H1 (cell line): ENCODE measurements around the gene AOAH. TPM values are rescaled to one million over a fixed set of nuclear protein-coding genes. Genes with fewer than 3 reads are reported as not detected.

Experiments used
- CTCF ChIA-PET: fragments of 300-600 bp; sonication (Branson Sonifier 250); formaldehyde crosslinking; loops from one replicate; lab custom pipeline; 2021; ENCODE audit not compliant: partially characterized antibody; lab: Charles Lee
- POLR2A ChIA-PET: fragments of 300-600 bp; sonication (Branson Sonifier 250); formaldehyde crosslinking; loops from one replicate; lab custom pipeline; 2021; ENCODE audit warnings: inconsistent platforms; ENCODE audit not compliant: partially characterized antibody; lab: Charles Lee
- DNase-seq, 2 experiments: peaks; one replicate each; pipeline versions ENCODE4 v3.0.0 to v3.0.0-alpha.2; 2010 to 2022; ENCODE audit warnings: low spot score in 2 of 2, low read depth in 1 of 2, mixed read lengths in 1 of 2
- FAIRE-seq: peaks from 2 replicates; lab custom pipeline; 2011; peaks lifted over from hg19 to GRCh38; lab: Jason Lieb, UNC
- H2AFZ ChIP-seq: 2 replicates; pipeline ENCODE4 v1.8.1; 2012; ENCODE audit warnings: low read length, inconsistent platforms
- H2AK5ac ChIP-seq: 2 replicates; pipeline ENCODE4 v1.6.1; 2013; ENCODE audit warnings: low read depth, low read length
- H2BK120ac ChIP-seq: replicated peaks from 2 replicates; pipeline ENCODE3; 2013; ENCODE audit warnings: low read depth, low read length, inconsistent platforms
- H2BK12ac ChIP-seq: 2 replicates; pipeline ENCODE4 v1.6.1; 2013; ENCODE audit warnings: low read depth, low read length
- H2BK15ac ChIP-seq: 2 replicates; pipeline ENCODE4 v1.6.1; 2013; ENCODE audit warnings: low read length
- H2BK20ac ChIP-seq: 2 replicates; pipeline ENCODE4 v1.6.1; 2013; ENCODE audit warnings: low read length
- H2BK5ac ChIP-seq: 2 replicates; pipeline ENCODE4 v1.6.1; 2013; ENCODE audit warnings: low read depth, low read length
- H3K14ac ChIP-seq: 2 replicates; pipeline ENCODE4 v1.6.1; 2013; ENCODE audit warnings: inconsistent platforms; ENCODE audit not compliant: insufficient read length
- H3K18ac ChIP-seq: 2 replicates; pipeline ENCODE4 v1.6.1; 2013; ENCODE audit warnings: low read length; ENCODE audit errors: extremely low read depth
- H3K23ac ChIP-seq: 2 replicates; pipeline ENCODE4 v1.6.1; 2013; ENCODE audit warnings: inconsistent platforms; ENCODE audit not compliant: insufficient read length
- H3K23me2 ChIP-seq: 2 replicates; pipeline ENCODE4 v1.6.1; 2013; ENCODE audit warnings: low read depth, low read length
- H3K27ac ChIP-seq: 2 replicates; pipeline ENCODE4 v1.6.1; 2011; ENCODE audit warnings: low read depth, low read length, inconsistent platforms
- H3K27me3 ChIP-seq, 4 experiments: replicated peaks in 1 of 4; 1 replicate in 1 of 4; 2 replicates in 3 of 4; pipeline versions ENCODE4 v1.6.1 to v1.8.1; 2011 to 2013; ENCODE audit warnings: low read length in 3 of 4, mild to moderate bottlenecking in 3 of 4, inconsistent platforms in 2 of 4, mixed read lengths in 2 of 4, moderate library complexity in 1 of 4; ENCODE audit not compliant: control insufficient read depth in 3 of 4, insufficient read depth in 3 of 4; ENCODE audit errors: extremely low read depth in 1 of 4
- H3K36me3 ChIP-seq, 4 experiments: 2 replicates each; pipeline versions ENCODE4 v1.6.1 to v1.8.1; 2011 to 2013; ENCODE audit warnings: mild to moderate bottlenecking in 4 of 4, low read length in 3 of 4, moderate library complexity in 2 of 4, control low read depth in 1 of 4, inconsistent platforms in 1 of 4; ENCODE audit not compliant: insufficient read depth in 4 of 4, control insufficient read depth in 2 of 4
- H3K4ac ChIP-seq: replicated peaks from 2 replicates; pipeline ENCODE3; 2013; ENCODE audit warnings: low read length, low read depth, mixed read lengths, inconsistent platforms; ENCODE audit not compliant: insufficient read length
- H3K4me1 ChIP-seq, 4 experiments: replicated peaks in 1 of 4; 1 replicate in 1 of 4; 2 replicates in 3 of 4; pipeline versions ENCODE4 v1.6.1 to v1.8.1; 2011 to 2013; ENCODE audit warnings: low read length in 3 of 4, inconsistent platforms in 2 of 4, mixed read lengths in 1 of 4; ENCODE audit not compliant: insufficient read depth in 4 of 4, control insufficient read depth in 3 of 4
- H3K4me2 ChIP-seq, 2 experiments: 2 replicates each; pipeline versions ENCODE4 v1.6.1 to v1.8.1; 2011 to 2013; ENCODE audit warnings: low read depth in 2 of 2, low read length in 2 of 2, control low read depth in 1 of 2, inconsistent platforms in 1 of 2, mild to moderate bottlenecking in 1 of 2; ENCODE audit not compliant: insufficient read depth in 1 of 2
- H3K4me3 ChIP-seq, 4 experiments: fragments of 200-600, 300-600 bp in 1 of 4; sonication (generic), shearing (Covaris generic), sonication (Bioruptor Twin) in 1 of 4; 2 replicates each; pipeline versions ENCODE4 v1.5.1 to v1.8.1; 2011 to 2016; ENCODE audit warnings: low read length in 4 of 4, low read depth in 3 of 4, control low read depth in 2 of 4, inconsistent platforms in 2 of 4, mild to moderate bottlenecking in 2 of 4, mixed read lengths in 1 of 4, moderate library complexity in 1 of 4; ENCODE audit not compliant: insufficient read depth in 2 of 4; ENCODE audit errors: extremely low read depth in 1 of 4
- H3K56ac ChIP-seq: replicated peaks from 2 replicates; pipeline ENCODE3; 2013; ENCODE audit warnings: low read depth, mild to moderate bottlenecking, mixed read lengths, low read length, inconsistent platforms; ENCODE audit not compliant: insufficient read length
- H3K79me1 ChIP-seq: 2 replicates; pipeline ENCODE4 v1.6.1; 2013; ENCODE audit warnings: low read depth, low read length, control low read depth
- H3K79me2 ChIP-seq, 2 experiments: 2 replicates each; pipeline versions ENCODE4 v1.6.1 to v1.8.1; 2012 to 2013; ENCODE audit warnings: low read length in 2 of 2, mild to moderate bottlenecking in 2 of 2, inconsistent platforms in 1 of 2; ENCODE audit not compliant: insufficient read depth in 2 of 2, control insufficient read depth in 1 of 2
- H3K9ac ChIP-seq, 4 experiments: replicated peaks in 1 of 4; 1 replicate in 1 of 4; 2 replicates in 3 of 4; pipeline versions ENCODE4 v1.6.1 to v1.8.1; 2011 to 2013; ENCODE audit warnings: low read depth in 3 of 4, low read length in 3 of 4, control low read depth in 2 of 4, mild to moderate bottlenecking in 2 of 4, moderate library complexity in 2 of 4, inconsistent platforms in 1 of 4; ENCODE audit errors: extremely low read depth in 1 of 4
- H3K9me3 ChIP-seq, 2 experiments: 2 replicates each; pipeline versions ENCODE4 v1.6.1 to v1.8.1; 2012 to 2013; ENCODE audit warnings: mild to moderate bottlenecking in 2 of 2, moderate library complexity in 2 of 2, control low read depth in 1 of 2, inconsistent platforms in 1 of 2, low read depth in 1 of 2, low read length in 1 of 2, mixed read lengths in 1 of 2; ENCODE audit not compliant: insufficient read depth in 2 of 2
- H4K20me1 ChIP-seq, 2 experiments: replicated peaks in 1 of 2; 2 replicates each; pipeline versions ENCODE3 to v1.8.1; 2011 to 2013; ENCODE audit warnings: inconsistent platforms in 2 of 2, low read length in 2 of 2, mild to moderate bottlenecking in 1 of 2; ENCODE audit not compliant: insufficient read depth in 2 of 2, control insufficient read depth in 1 of 2
- H4K5ac ChIP-seq: 2 replicates; pipeline ENCODE4 v1.6.1; 2013; ENCODE audit warnings: low read length, low read depth, mixed read lengths, inconsistent platforms; ENCODE audit not compliant: insufficient read length
- H4K8ac ChIP-seq: 2 replicates; pipeline ENCODE4 v1.8.0; 2013; ENCODE audit warnings: mild to moderate bottlenecking, moderate library complexity, low read length, inconsistent platforms; ENCODE audit not compliant: insufficient read depth; ENCODE audit errors: extremely low read depth
- H4K91ac ChIP-seq: replicated peaks from 2 replicates; pipeline ENCODE3; 2013; ENCODE audit warnings: low read length, mixed read lengths, inconsistent platforms; ENCODE audit not compliant: insufficient read length
- HDAC2 ChIP-seq, 2 experiments: fragments of 300-600 bp in 1 of 2; sonication (generic) in 1 of 2; IDR thresholded peaks; 2 replicates each; pipeline ENCODE4 v1.6.1; 2011 to 2012; ENCODE audit warnings: low read depth in 2 of 2, low read length in 2 of 2, mild to moderate bottlenecking in 2 of 2, moderate library complexity in 2 of 2, borderline replicate concordance in 1 of 2, inconsistent platforms in 1 of 2
- SAP30 ChIP-seq: fragments of 300-600 bp; sonication (generic); IDR thresholded peaks from 2 replicates; pipeline ENCODE4 v1.7.1; 2012; ENCODE audit warnings: low read length, moderate library complexity, mild to moderate bottlenecking, inconsistent platforms; ENCODE audit not compliant: insufficient read depth, insufficient replicate concordance
- WGBS, 2 experiments: shearing (Covaris generic) in 1 of 2; methylation state at CpG; one replicate each; pipeline versions ENCODE4 v1.1.6 to v1.1.7; 2013 to 2015; ENCODE audit warnings: low lambda C conversion rate in 2 of 2, mixed read lengths in 2 of 2, inconsistent platforms in 1 of 2, low coverage in 1 of 2, missing lambda C conversion rate in 1 of 2; ENCODE audit not compliant: insufficient replicate concordance in 2 of 2, insufficient coverage in 1 of 2, insufficient read length in 1 of 2; ENCODE audit errors: extremely low coverage in 1 of 2, missing lambda C conversion rate in 1 of 2; 5-methylcytosine and 5-hydroxymethylcytosine counted together
- polyA plus RNA-seq, 7 experiments: library from polyadenylated mRNA; depleted of rRNA in 3 of 7; stranded (reverse) in 5 of 7; unstranded in 2 of 7; fragments of >200 nt in 5 of 7; fragments of 200-250 nt in 2 of 7; gene quantifications; 1 replicate in 5 of 7; 2 replicates in 1 of 7; 4 replicates in 1 of 7; pipeline versions ENCODE4 v1.2.1 to v1.2.3, GENCODE V29; 2011 to 2013; ENCODE audit warnings: missing spikeins in 2 of 7, mixed read lengths in 2 of 7
- total RNA-seq: library from RNA; stranded (reverse); fragmentation: NEBNext Ultra II Directional; extraction: Animal tissue kit (Norgen Biotek cat#: 25700); gene quantifications from 2 replicates; pipeline ENCODE4 v1.2.1, GENCODE V29; 2021

Gene AOAH
- total and polyA plus RNA-seq, 2 of the 8 experiments (the other 6 are each of a cell fraction or from before 2014, with no cell fraction given) = 0.08 TPM; not detected in 1

GRCh38 chr7:36602934-36603887 is 121.1 kb downstream of the AOAH start:
- Histone ChIP-seq H4K91ac (no peak overlapping the region), H3K4me3 (no peak overlapping the region), H3K4me2 (no peak overlapping the region), H3K27ac (no peak overlapping the region), H3K79me1 (no peaks in the 10 kb centered on the region)
- no peak for FAIRE-seq
- TF ChIP-seq SAP30 = no peak
- TF ChIP-seq HDAC2 (IDR thresholded peaks at IDR 0.05; ENCODE audit: borderline replicate concordance in 1 of 2, low read depth in 2 of 2, low read length in 2 of 2) = no peak
- TF ChIP-seq, all 59 proteins: peak for 0
- POLR2A ChIA-PET = no interaction called here
- WGBS, 2 experiments = 84% methylated on average over 7 of the region's 7 CpGs; no CpG with 5 or more reads in 1 of the 2 experiments
- Histone ChIP-seq H3K23me2 (no peaks in the 10 kb centered on the region), H3K23ac (no peak overlapping the region), H3K9ac (no peak overlapping the region), H2BK120ac (no peak overlapping the region), H3K36me3 (no peaks in the 10 kb centered on the region), H4K8ac (no peak overlapping the region; the same call in 1 of the 2 replicates), H4K20me1 (no peaks in the 10 kb centered on the region), H2AFZ (no peak overlapping the region), H3K18ac (no peak overlapping the region), H2BK20ac (no peak overlapping the region), H2BK15ac (0 out of 2 replicates have a peak overlapping the region, but pooled peaks have one; percentile 49), H3K56ac (no peak overlapping the region), H3K4ac (no peak overlapping the region), H3K14ac (no peak overlapping the region), H2BK12ac (no peak overlapping the region), H4K5ac (no peak overlapping the region), H3K27me3 (no peaks in the 10 kb centered on the region), H3K9me3 (no peaks in the 10 kb centered on the region), H2AK5ac (no peak overlapping the region), H2BK5ac (no peak overlapping the region), H3K79me2 (no peaks in the 10 kb centered on the region), H3K4me1 (peaks cover 0 to 5% (median 0%) of the 10 kb centered on the region in 4 experiments; a peak in 2 of 7 replicates)
- CTCF ChIA-PET = interaction anchor here (0.6 to 1.3 kb wide), 5 partner anchors 13 to 540 kb away, joined by 3 read pairs; no protein-coding TSS in a partner anchor
- no peak for DNase-seq
